Activated CD4-positive, alpha-beta memory T cell treated with anti-CD3 and anti-CD28 coated beads for 36 hours (primary cell): ENCODE data around the gene OR9Q1. TPM values are rescaled to one million over a fixed set of nuclear protein-coding genes. Genes with fewer than 3 reads are reported as not detected.
"Not testable (repeated sequence)": the region's sequence is repeated elsewhere in the genome, so short reads cannot be mapped to it uniquely, and the experiment has no call there.

ENCODE experiments used
- CTCF ChIA-PET: fragments of 350-600 bp; sonication (Branson Sonifier 250); formaldehyde crosslinking; loops from one replicate; lab custom pipeline; 2021; ENCODE audit warnings: antibody characterized with exemption, inconsistent platforms; lab: Charles Lee
- POLR2A ChIA-PET: fragments of 350-600 bp; sonication (Branson Sonifier 250); formaldehyde crosslinking; loops from one replicate; lab custom pipeline; 2021; ENCODE audit warnings: antibody characterized with exemption; lab: Charles Lee
- DNase-seq: peaks from one replicate; pipeline ENCODE4 v3.0.0-alpha.2; 2020
- H3K27ac Mint-ChIP-seq: one replicate; pipeline ENCODE4 v1.8.0; 2021; ENCODE audit warnings: mixed read lengths
- H3K27me3 Mint-ChIP-seq: one replicate; pipeline ENCODE4 v1.8.0; 2021; ENCODE audit warnings: mixed read lengths
- H3K36me3 Mint-ChIP-seq: one replicate; pipeline ENCODE4 v1.8.0; 2021; ENCODE audit warnings: mixed read lengths
- H3K4me1 Mint-ChIP-seq: one replicate; pipeline ENCODE4 v1.8.0; 2021; ENCODE audit warnings: low read depth, mixed read lengths
- H3K4me3 Mint-ChIP-seq: one replicate; pipeline ENCODE4 v1.8.0; 2021; ENCODE audit warnings: mild to moderate bottlenecking, mixed read lengths
- H3K9me3 Mint-ChIP-seq: one replicate; pipeline ENCODE4 v1.8.0; 2021; ENCODE audit warnings: mixed read lengths
- intact Hi-C: fragments of 100-400 bp; cut with micrococcal nuclease; formaldehyde crosslinking; loops from one replicate; pipeline ENCODE4 v1.15.1; 2023
- total RNA-seq, 2 experiments: library from RNA; stranded (reverse); gene quantifications; one replicate each; pipeline ENCODE4 v1.2.3, GENCODE V29; 2021

The OR9Q1 gene, protein sequence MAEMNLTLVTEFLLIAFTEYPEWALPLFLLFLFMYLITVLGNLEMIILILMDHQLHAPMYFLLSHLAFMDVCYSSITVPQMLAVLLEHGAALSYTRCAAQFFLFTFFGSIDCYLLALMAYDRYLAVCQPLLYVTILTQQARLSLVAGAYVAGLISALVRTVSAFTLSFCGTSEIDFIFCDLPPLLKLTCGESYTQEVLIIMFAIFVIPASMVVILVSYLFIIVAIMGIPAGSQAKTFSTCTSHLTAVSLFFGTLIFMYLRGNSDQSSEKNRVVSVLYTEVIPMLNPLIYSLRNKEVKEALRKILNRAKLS
- not detected for total RNA-seq

GRCh38 chr11:58023435-58023931, at the start of gene OR9Q1:
Gene OR9Q1 (plus strand): TSS chr11:58023881. CDS start chr11:58179445, 155,564 bp downstream.
- no peaks in the 10 kb centered on the region for H3K4me1 Mint-ChIP-seq
- ChIA-PET POLR2A (no interaction called here), CTCF (no interaction called here)
- no peak within 1 kb of the TSS for H3K4me3 Mint-ChIP-seq
- DNase-seq, result no peak
- H3K27ac Mint-ChIP-seq, result no peak within 1 kb of the TSS
- intact Hi-C loops, result no loop called here
- H3K9me3 Mint-ChIP-seq, result no peaks in the 10 kb centered on the region
- H3K27me3 Mint-ChIP-seq, result no peaks in the 10 kb centered on the region
- H3K36me3 Mint-ChIP-seq, result no peaks in the 10 kb centered on the region

DNA sequence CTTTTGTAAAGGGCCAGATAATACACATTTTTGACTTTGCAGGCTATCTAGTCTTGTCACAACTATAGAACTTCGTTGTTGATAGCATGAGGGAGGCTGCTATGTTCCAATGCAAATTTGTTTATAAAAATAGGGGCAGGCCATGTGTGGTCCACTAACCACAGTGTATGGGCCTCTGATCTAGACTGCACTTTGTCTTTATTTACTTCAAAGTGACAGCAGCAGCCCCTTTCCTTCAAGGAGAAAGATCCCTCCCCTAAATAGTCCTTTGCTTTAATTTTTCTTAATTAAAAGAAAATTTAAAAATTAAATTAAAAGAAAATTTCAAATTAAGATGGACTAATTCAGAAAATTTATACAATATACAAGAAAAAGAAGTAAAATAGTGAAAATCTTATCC, 49.5 kb upstream of the OR9Q1 start:
- H3K4me1 Mint-ChIP-seq, result no peaks in the 10 kb centered on the region
- POLR2A ChIA-PET, result no interaction called here
- H3K36me3 Mint-ChIP-seq, result no peaks in the 10 kb centered on the region
- peaks cover 10% of the 10 kb centered on the region for H3K27me3 Mint-ChIP-seq
- H3K9me3 Mint-ChIP-seq, result peaks cover 3% of the 10 kb centered on the region
- no peak for DNase-seq
- intact Hi-C loops, result no loop called here
- H3K4me3 Mint-ChIP-seq, result no peak overlapping the region
- CTCF ChIA-PET, result no interaction called here
- H3K27ac Mint-ChIP-seq, result no peak overlapping the region

DNA sequence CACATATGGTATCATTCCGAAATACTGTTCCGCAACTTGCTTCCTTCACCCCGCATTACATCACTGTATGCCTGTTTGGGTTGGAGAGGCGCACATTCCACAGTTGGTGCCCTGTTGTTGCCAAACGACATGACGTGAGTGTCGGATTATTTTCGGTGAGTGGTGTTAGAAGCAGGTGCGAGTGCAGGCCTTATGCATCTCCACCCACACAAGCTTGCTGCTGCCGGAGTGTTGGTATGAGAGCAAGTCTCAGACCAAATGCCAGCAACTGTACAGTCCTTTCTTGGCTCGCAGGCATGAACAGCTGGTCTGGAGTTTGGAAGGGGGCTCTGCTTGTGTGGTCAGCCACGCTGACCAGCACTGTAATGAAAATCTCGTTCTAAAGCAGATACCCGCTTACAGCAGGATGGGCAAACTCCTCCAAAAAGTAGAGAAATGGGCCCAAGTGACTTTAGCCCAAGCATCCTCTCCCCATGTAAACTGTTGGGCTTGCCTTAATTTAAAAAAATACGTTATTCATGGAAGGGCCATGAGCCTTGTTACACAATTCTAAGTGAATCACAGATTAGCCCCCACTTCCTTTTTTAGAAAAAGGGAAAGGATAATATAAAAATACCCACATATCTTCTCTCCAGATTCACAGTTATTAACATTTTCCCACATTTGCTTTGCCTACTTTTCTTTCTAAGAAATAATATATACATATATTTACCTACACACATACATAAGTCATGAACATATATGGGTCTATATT, 48.7 kb upstream of the OR9Q1 start:
- Mint-ChIP-seq H3K27ac (no peak overlapping the region), H3K36me3 (no peaks in the 10 kb centered on the region), H3K4me1 (no peaks in the 10 kb centered on the region), H3K9me3 (peaks cover 3% of the 10 kb centered on the region), H3K4me3 (no peak overlapping the region), H3K27me3 (peaks cover 11% of the 10 kb centered on the region)
- POLR2A ChIA-PET, result no interaction called here
- no peak for DNase-seq
- CTCF ChIA-PET, result no interaction called here
- intact Hi-C loops, result no loop called here

- Mint-ChIP-seq H3K27me3 (peaks cover 9% of the 10 kb centered on the region), H3K9me3 (peaks cover 3% of the 10 kb centered on the region), H3K4me1 (no peaks in the 10 kb centered on the region), H3K27ac (no peak overlapping the region), H3K36me3 (no peaks in the 10 kb centered on the region), H3K4me3 (no peak overlapping the region)
- ChIA-PET POLR2A (no interaction called here), CTCF (no interaction called here)
- intact Hi-C loops, result no loop called here
- DNase-seq, result no peak
These were observed 46.0 kb upstream of the OR9Q1 start for GRCh38 chr11:57977709-57978108.

GRCh38 chr11:57978686-57979531, 44.8 kb upstream of the OR9Q1 start:
- DNase-seq, result no peak
- intact Hi-C loops, result no loop called here
- peaks cover 7% of the 10 kb centered on the region for H3K27me3 Mint-ChIP-seq

DNA sequence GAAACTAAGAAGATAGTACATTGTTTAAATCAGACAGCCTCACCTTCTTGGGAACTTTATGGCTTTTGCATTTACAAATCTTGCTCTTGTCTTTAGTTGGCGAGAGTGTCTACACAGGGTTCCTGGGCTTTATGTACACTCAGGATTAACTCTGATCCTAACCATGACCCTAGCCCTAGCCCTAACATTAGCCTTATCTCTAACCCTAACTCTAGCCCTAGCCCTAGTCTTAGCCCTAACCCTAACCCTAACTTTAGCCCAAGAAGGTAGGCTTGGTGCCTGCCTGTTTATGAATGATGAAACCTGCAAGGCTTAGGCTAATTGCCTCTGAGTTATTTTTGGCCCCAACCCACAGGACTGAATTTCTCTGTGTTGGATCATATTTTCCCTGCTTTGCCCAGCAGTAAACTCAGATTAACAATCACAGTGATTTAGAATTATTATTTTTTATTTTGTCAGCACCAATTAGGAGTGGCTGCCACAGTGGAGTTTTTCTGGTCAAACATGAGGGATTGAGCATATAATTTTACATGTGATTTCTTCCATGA, 44.1 kb upstream of the OR9Q1 start:
- Mint-ChIP-seq H3K9me3 (peaks cover 3% of the 10 kb centered on the region), H3K27me3 (peaks cover 7% of the 10 kb centered on the region), H3K36me3 (no peaks in the 10 kb centered on the region), H3K4me1 (no peaks in the 10 kb centered on the region), H3K27ac (no peak overlapping the region), H3K4me3 (no peak overlapping the region)
- intact Hi-C loops, result no loop called here
- CTCF ChIA-PET, result no interaction called here
- POLR2A ChIA-PET, result no interaction called here
- DNase-seq, result no peak

More at GRCh38 chr11:57978686-57979531, 44.8 kb upstream of the OR9Q1 start:
- POLR2A ChIA-PET, result no interaction called here
- H3K36me3 Mint-ChIP-seq, result no peaks in the 10 kb centered on the region
- H3K4me3 Mint-ChIP-seq, result no peak overlapping the region
- no peak overlapping the region for H3K27ac Mint-ChIP-seq
- CTCF ChIA-PET, result no interaction called here
- peaks cover 3% of the 10 kb centered on the region for H3K9me3 Mint-ChIP-seq
- no peaks in the 10 kb centered on the region for H3K4me1 Mint-ChIP-seq

DNA sequence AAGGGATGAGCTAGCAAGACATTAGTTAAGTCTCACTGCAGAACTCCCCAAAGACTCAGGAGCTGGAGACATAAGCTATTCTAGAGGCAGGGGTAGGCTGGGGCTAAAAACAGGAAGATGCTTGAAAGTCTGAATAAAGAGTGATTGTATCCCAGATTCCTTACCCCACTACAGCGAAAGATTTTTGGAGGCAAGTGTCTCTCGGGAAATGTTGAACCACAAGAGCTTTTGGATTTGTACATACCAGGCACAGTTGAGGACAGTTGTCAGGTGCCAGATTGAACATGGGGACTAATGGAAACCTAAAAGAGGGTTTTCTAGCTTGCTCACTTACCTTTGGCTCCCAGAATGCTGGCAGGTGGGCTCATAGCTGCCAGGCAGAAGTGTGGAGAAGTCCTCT, 43.5 kb upstream of the OR9Q1 start:
- no peak overlapping the region for H3K27ac Mint-ChIP-seq
- DNase-seq, result no peak
- intact Hi-C loops, result no loop called here
- no peaks in the 10 kb centered on the region for H3K36me3 Mint-ChIP-seq
- peaks cover 7% of the 10 kb centered on the region for H3K27me3 Mint-ChIP-seq
- CTCF ChIA-PET, result no interaction called here
- no peaks in the 10 kb centered on the region for H3K4me1 Mint-ChIP-seq
- no peak overlapping the region for H3K4me3 Mint-ChIP-seq
- POLR2A ChIA-PET, result no interaction called here
- peaks cover 3% of the 10 kb centered on the region for H3K9me3 Mint-ChIP-seq

DNA sequence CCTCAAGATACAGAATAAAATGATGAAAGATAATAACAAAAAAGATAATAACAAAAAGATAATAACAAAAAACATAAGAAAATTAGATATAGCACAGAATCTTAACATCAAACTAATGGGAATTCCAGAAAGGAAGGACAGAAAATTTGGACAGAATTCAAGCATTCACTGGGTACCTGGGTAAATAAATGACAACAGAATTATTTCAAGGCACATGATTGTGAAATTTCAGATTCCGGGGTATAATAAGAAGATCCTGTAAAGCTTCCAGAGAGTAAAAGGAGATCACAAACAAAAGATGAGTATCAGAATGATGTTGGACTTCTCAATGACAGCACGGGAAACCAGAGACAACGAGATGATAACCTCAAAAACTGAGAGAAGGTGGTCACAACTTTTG, 42.1 kb upstream of the OR9Q1 start:
- Mint-ChIP-seq H3K4me1 (no peaks in the 10 kb centered on the region), H3K36me3 (no peaks in the 10 kb centered on the region), H3K4me3 (no peak overlapping the region), H3K27me3 (peaks cover 6% of the 10 kb centered on the region), H3K27ac (no peak overlapping the region), H3K9me3 (no peaks in the 10 kb centered on the region)
- ChIA-PET CTCF (no interaction called here), POLR2A (no interaction called here)
- intact Hi-C loops, result no loop called here
- DNase-seq, result no peak

DNA sequence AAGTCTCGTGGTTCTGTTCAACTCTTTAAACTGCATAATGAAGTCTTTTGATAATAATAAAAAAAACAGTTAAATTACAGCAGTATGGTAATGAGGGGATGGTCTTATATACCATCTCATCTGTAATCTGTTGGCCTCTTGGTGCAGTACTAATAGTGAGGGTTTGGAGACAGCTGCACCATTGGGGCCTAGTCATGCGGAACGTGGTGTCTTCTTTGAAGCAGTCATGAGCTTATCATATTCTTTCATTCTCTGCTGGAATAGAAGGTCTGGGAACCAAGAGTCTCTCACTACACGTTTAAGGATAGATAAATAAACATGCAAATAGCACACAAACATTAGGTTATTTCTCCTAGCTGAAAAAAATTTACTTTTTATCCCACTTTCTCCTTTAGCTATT, 40.9 kb upstream of the OR9Q1 start:
- H3K9me3 Mint-ChIP-seq, result no peaks in the 10 kb centered on the region
- CTCF ChIA-PET, result no interaction called here

GRCh38 chr11:57983191-57983590, 40.5 kb upstream of the OR9Q1 start:
- ChIA-PET POLR2A (no interaction called here), CTCF (no interaction called here)
- no peak overlapping the region for H3K4me3 Mint-ChIP-seq
- H3K36me3 Mint-ChIP-seq, result no peaks in the 10 kb centered on the region
- intact Hi-C loops, result no loop called here
- H3K4me1 Mint-ChIP-seq, result no peaks in the 10 kb centered on the region
- H3K27me3 Mint-ChIP-seq, result peaks cover 6% of the 10 kb centered on the region
- peaks cover 2% of the 10 kb centered on the region for H3K9me3 Mint-ChIP-seq
- no peak for DNase-seq
- H3K27ac Mint-ChIP-seq, result no peak overlapping the region

More for the DNA sequence above, 40.9 kb upstream of the OR9Q1 start:
- no peaks in the 10 kb centered on the region for H3K36me3 Mint-ChIP-seq
- intact Hi-C loops, result no loop called here
- H3K4me1 Mint-ChIP-seq, result no peaks in the 10 kb centered on the region
- H3K27me3 Mint-ChIP-seq, result peaks cover 6% of the 10 kb centered on the region
- no peak overlapping the region for H3K27ac Mint-ChIP-seq
- no peak overlapping the region for H3K4me3 Mint-ChIP-seq
- no peak for DNase-seq
- POLR2A ChIA-PET, result no interaction called here

GRCh38 chr11:57999523-57999922, 24.2 kb upstream of the OR9Q1 start:
- H3K27me3 Mint-ChIP-seq, DNase-seq, H3K36me3 Mint-ChIP-seq, POLR2A ChIA-PET, H3K9me3 Mint-ChIP-seq, H3K4me1 Mint-ChIP-seq, H3K4me3 Mint-ChIP-seq, CTCF ChIA-PET, H3K27ac Mint-ChIP-seq, intact Hi-C loops: not testable (repeated sequence)

DNA sequence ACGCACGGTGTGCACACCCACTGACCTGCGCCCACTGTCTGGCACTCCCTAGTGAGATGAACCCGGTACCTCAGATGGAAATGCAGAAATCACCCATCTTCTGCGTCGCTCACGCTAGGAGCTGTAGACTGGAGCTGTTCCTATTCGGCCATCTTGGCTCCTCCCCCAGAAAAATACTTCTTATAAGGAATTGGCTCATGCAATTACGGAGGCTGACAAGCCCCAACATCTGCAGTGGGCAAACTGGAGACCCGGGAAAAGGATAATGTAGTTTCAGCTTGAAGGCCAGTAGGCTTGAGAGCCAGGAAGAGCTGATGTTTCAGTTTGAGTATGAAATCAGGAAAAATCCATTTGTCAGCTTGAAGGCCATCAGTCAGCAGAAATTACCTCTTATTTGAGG, 23.7 kb upstream of the OR9Q1 start:
- H3K4me3 Mint-ChIP-seq, H3K4me1 Mint-ChIP-seq, H3K36me3 Mint-ChIP-seq, intact Hi-C loops, CTCF ChIA-PET, POLR2A ChIA-PET, DNase-seq, H3K9me3 Mint-ChIP-seq, H3K27ac Mint-ChIP-seq: not testable (repeated sequence)
- H3K27me3 Mint-ChIP-seq, result peaks cover 12% of the 10 kb centered on the region
